Upper lobe of right lung (tissue), 1 donor: ENCODE data around the gene PPP4R4. TPM values are rescaled to one million over a fixed set of nuclear protein-coding genes. Genes with fewer than 3 reads are reported as not detected.
A peak's percentile ranks its signal among the peaks of the same experiment; 100 is the strongest.

Experiments used
- ATAC-seq: fragments of 200-7000 bp; cut with Tn5 transposase; one replicate; pipeline ENCODE4 v1.9.1; 2020; ENCODE audit warnings: mild to moderate bottlenecking, moderate library complexity
- DNase-seq: peaks from one replicate; pipeline ENCODE4 v3.0.0-alpha.2; 2020
- H3K27ac ChIP-seq: fragments of 200-600 bp; one replicate; pipeline ENCODE4 v1.8.0; 2022
- H3K27me3 ChIP-seq: fragments of 200-600 bp; one replicate; pipeline ENCODE4 v1.8.0; 2022; ENCODE audit warnings: mild to moderate bottlenecking
- H3K36me3 ChIP-seq: fragments of 200-600 bp; one replicate; pipeline ENCODE4 v1.8.0; 2022
- H3K4me1 ChIP-seq: fragments of 200-600 bp; one replicate; pipeline ENCODE4 v1.8.0; 2022
- H3K4me3 ChIP-seq: fragments of 200-600 bp; one replicate; pipeline ENCODE4 v1.8.0; 2022; ENCODE audit warnings: mild to moderate bottlenecking
- H3K9me3 ChIP-seq: fragments of 200-600 bp; one replicate; pipeline ENCODE4 v1.8.0; 2022
- intact Hi-C: fragments of 100-400 bp; cut with DNase I; formaldehyde crosslinking; loops from one replicate; pipeline ENCODE4 v1.11.0; 2022
- total RNA-seq: library from RNA; stranded (reverse); fragmentation: NEBNext Ultra II Directional; extraction: Animal tissue kit (Norgen Biotek cat#: 25700); gene quantifications from one replicate; pipeline ENCODE4 v1.2.1, GENCODE V29; 2021
- TF ChIP-seq, protein P1 (sequence below): fragments of 200-600 bp; IDR thresholded peaks from one replicate; pipeline ENCODE4 v1.8.0; 2022; ENCODE audit warnings: antibody characterized with exemption
- donor health status: DM: no; HTN: yes; CAD: no; lungs with severe emphysema.

PPP4R4 gene
- total RNA-seq, 1 donor from 2014 or later = 2.2 TPM

DNA sequence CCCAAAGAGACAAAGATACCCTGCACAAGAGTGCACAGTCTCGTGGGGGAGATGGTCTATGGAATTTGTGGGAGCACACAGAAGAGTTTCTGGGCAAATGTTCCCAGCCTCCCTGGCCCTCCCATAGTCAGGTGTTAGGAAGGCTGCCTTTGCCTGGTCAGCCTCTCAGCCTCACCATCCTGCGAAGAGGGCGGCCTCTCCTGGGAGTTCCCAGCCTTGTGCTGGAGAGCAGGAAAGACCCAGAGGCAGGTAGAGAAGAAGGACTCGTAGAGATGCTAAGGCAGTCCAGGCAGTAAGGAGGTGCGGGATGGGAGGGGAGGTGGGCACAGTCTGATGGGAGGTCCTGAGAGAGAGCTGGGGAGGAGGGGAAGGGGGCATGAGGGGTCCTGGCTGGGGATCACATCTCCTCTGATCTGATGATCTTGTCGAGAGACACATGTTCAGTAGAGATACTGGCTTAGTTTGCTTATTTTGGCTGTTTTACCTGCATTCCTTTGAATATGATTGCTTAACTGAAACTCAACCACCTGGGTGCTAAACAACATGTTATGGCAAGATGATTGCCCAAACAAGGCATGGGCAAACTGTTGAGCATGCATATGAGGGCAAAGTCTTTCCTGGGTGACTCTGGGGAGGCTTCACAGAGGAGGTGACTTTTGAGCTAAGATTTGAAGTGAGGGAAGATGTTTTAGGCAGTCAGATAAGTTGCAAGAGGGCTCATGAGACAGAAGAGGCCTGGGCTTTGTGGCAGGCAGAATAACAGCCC lies 138.5 kb downstream of the PPP4R4 start:
- intact Hi-C loops = no loop called here
- Histone ChIP-seq H3K4me1 (no peaks in the 10 kb centered on the region), H3K36me3 (no peaks in the 10 kb centered on the region), H3K27me3 (no peaks in the 10 kb centered on the region), H3K4me3 (no peak overlapping the region), H3K9me3 (no peaks in the 10 kb centered on the region), H3K27ac (no peak overlapping the region)
- TF ChIP-seq, protein P1, sequence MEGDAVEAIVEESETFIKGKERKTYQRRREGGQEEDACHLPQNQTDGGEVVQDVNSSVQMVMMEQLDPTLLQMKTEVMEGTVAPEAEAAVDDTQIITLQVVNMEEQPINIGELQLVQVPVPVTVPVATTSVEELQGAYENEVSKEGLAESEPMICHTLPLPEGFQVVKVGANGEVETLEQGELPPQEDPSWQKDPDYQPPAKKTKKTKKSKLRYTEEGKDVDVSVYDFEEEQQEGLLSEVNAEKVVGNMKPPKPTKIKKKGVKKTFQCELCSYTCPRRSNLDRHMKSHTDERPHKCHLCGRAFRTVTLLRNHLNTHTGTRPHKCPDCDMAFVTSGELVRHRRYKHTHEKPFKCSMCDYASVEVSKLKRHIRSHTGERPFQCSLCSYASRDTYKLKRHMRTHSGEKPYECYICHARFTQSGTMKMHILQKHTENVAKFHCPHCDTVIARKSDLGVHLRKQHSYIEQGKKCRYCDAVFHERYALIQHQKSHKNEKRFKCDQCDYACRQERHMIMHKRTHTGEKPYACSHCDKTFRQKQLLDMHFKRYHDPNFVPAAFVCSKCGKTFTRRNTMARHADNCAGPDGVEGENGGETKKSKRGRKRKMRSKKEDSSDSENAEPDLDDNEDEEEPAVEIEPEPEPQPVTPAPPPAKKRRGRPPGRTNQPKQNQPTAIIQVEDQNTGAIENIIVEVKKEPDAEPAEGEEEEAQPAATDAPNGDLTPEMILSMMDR = no peak
- DNase-seq = no peak
- no peak for ATAC-seq

DNA sequence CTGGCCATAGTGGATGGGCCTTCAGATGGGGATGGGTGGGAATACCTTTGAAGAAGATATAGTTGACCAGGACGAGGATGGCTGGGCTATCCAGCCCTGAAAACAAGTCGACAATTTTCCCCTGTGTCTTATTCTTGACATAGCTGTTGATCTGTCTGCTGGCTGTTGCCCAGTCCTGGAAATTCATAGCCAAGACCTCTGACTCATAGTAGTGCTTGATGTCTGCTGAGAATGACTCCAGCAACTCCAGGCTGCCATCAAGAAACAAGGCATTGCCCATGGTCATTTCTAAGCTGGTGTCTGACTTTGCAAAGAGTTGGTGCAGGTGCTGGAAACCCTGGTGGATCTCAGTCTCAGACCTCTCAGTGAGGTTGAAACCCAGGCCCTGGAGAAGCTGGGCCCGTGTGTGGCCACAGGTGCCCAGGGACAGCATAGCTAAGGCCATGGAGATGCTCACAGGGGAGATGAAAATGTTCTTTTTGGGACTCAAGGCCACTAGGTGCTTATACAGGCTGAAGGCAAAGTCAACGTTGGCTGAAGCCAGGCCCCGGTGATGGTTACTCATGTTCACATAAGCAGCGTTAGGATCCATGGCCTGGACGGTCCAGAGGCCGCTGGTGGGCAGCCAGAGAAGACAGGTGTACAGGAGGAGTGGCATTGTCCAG lies 140.0 kb downstream of the PPP4R4 start:
- H3K27me3 ChIP-seq = no peaks in the 10 kb centered on the region
- H3K9me3 ChIP-seq = no peaks in the 10 kb centered on the region
- no peak for DNase-seq
- H3K36me3 ChIP-seq = no peaks in the 10 kb centered on the region
- ATAC-seq = no peak
- TF ChIP-seq, protein P1 = no peak
- H3K4me3 ChIP-seq = no peak overlapping the region
- no peaks in the 10 kb centered on the region for H3K4me1 ChIP-seq
- no peak overlapping the region for H3K27ac ChIP-seq
- intact Hi-C loops = no loop called here

DNA sequence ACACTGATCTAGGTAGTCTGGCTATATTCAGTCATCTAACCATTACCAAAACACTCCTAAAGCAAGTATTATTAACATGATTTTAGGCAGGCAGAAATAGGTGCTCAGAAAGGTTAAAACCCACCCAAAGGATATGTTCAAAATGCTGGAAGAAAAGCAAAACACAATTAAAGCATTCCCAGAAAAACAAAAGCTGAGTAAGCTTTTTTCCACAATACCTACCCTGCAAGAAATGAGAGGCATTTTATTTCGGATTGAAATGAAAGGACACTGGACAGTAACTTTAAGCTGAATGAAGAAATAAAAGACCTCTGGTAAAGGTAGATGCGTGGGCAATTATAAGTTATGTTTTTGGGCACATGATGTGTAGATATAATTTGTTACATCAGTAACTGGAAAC lies 140.8 kb downstream of the PPP4R4 start:
- Histone ChIP-seq H3K36me3 (no peaks in the 10 kb centered on the region), H3K27ac (no peak overlapping the region), H3K9me3 (no peaks in the 10 kb centered on the region), H3K4me1 (no peaks in the 10 kb centered on the region), H3K4me3 (no peak overlapping the region), H3K27me3 (no peaks in the 10 kb centered on the region)
- intact Hi-C loops = no loop called here
- no peak for ATAC-seq
- DNase-seq = no peak
- TF ChIP-seq, protein P1 = no peak

DNA sequence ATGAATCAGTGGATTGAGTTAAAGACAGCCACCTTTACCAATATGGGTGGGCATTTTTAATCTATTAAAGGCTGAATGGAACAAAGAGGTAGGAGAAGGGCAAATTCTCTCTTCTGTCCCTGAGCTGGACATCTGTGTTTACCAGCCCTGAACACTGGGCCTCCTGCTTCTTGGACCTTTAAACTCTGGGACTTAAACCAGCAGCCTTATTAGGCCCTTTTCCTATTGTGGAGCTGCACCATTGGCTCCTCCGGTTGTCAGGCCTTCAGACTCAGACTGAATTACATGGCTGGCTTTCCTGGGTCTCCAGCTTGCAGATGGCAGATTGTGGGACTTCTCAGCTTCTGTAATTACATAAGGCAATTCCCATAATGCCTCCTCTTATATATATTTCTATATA lies 142.6 kb downstream of the PPP4R4 start:
- Histone ChIP-seq H3K36me3 (no peaks in the 10 kb centered on the region), H3K4me3 (no peak overlapping the region), H3K4me1 (no peaks in the 10 kb centered on the region), H3K27ac (no peak overlapping the region), H3K9me3 (no peaks in the 10 kb centered on the region), H3K27me3 (no peaks in the 10 kb centered on the region)
- TF ChIP-seq, protein P1 = no peak
- intact Hi-C loops = no loop called here
- ATAC-seq (no peak), DNase-seq (no peak)

DNA sequence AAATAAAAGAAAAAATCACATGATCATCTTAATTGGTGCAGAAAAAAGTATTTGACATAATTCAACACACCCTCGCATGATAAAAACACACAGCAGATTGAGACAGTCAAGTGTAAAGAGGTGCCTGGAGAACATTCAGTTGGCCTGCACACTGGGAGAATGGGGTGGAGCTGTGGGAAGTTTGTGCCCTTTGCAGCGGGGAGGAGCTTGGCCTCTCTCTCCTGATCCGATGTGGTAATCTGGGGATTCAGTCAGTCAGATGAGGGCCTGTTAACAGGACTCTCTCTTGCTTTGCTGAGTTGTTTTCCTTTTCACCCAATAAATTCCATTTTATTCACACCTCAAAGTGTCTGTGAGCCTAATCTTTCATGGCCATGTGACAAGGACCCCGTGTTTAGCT lies 143.1 kb downstream of the PPP4R4 start:
- no peaks in the 10 kb centered on the region for H3K27me3 ChIP-seq
- intact Hi-C loops = no loop called here
- no peaks in the 10 kb centered on the region for H3K36me3 ChIP-seq
- DNase-seq (no peak), ATAC-seq (peak; percentile 62)
- TF ChIP-seq, protein P1 = no peak
- H3K9me3 ChIP-seq = no peaks in the 10 kb centered on the region
- no peaks in the 10 kb centered on the region for H3K4me1 ChIP-seq
- no peak overlapping the region for H3K27ac ChIP-seq
- no peak overlapping the region for H3K4me3 ChIP-seq
